Breast epithelium (tissue), 3 donors: ENCODE results near the gene DYSF.

Experiments used
- CTCF ChIP-seq, 3 donors: fragments of 450-650 bp; IDR thresholded peaks; one replicate each; pipeline ENCODE4 v1.5.1; 2016 to 2017; ENCODE audit warnings: antibody characterized with exemption in 3 of 3, mild to moderate bottlenecking in 3 of 3, moderate library complexity in 3 of 3
- POLR2A ChIP-seq: fragments of 450-650 bp; IDR thresholded peaks from one replicate; pipeline ENCODE4 v1.6.1; 2016; ENCODE audit warnings: antibody characterized with exemption, mild to moderate bottlenecking, moderate library complexity

DNA sequence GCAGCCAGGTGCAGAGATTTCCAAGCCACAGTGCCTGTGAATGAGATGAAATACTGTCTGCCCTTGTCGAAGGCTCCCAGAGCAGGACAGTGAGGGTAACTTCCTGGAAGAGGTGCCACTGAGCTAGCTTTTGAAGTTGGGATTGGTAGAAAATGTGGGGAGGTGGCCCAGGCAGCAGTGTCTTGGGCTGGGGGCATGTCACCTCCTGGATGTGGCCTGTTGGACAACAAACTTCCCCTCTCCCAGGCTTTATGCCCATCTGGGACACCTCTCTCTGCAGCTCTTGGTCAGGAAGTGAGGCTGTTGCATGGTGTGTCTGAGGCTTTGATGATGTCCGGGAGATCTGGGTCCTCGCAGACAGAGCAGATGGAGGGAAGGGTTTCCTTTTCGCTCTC lies 151.4 kb downstream of the DYSF start:
- no peak for TF ChIP-seq CTCF (IDR thresholded peaks at IDR 0.05)
- TF ChIP-seq POLR2A = no peak
